SIG-M5 treated with dmso at 0.1 percent for 504 hours (cell line): ENCODE data around the gene WDR18.
"Not testable (repeated sequence)": the region's sequence is repeated elsewhere in the genome, so short reads cannot be mapped to it uniquely, and the experiment has no call there.

Experiments used
- DNase-seq: peaks from one replicate; lab custom pipeline; 2025; ENCODE audit not compliant: unreplicated experiment; lab: John Stamatoyannopoulos, UW

Gene WDR18

DNA sequence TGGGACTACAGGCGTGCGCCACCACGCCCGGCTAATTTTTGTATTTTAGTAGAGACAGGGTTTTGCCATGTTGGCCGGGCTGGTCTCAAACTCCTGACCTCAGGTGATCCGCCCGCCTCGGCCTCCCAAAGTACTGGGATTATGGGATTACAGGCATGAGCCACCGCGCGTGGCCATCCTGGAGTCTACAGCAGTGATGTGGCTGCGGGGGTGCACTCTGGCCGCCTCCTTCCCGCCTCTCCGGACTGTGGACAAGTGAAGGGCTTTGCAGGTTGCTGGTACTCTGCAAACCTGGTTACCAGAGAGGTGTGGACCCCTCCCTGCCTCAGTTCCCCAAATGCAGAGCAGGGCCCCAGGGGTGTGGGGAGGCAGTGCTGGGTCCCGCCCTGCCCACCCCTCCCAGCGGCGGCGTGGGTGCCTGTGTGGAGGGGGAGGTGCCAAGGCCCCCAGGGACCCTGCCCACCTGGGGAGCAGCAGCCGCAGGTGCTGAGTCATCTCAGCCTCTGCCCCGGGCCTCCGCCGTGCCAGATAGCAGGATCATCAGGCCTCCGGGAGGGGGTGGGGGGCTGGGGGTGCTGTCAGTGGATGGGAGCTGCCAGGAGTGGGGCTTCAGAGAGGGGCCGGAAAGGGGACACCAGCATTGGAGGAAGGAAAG lies 35.2 kb upstream of the WDR18 start:
- DNase-seq = no peak

- no peak for DNase-seq
Observed at GRCh38 chr19:950352-951066, 33.6 kb upstream of the WDR18 start.

DNA sequence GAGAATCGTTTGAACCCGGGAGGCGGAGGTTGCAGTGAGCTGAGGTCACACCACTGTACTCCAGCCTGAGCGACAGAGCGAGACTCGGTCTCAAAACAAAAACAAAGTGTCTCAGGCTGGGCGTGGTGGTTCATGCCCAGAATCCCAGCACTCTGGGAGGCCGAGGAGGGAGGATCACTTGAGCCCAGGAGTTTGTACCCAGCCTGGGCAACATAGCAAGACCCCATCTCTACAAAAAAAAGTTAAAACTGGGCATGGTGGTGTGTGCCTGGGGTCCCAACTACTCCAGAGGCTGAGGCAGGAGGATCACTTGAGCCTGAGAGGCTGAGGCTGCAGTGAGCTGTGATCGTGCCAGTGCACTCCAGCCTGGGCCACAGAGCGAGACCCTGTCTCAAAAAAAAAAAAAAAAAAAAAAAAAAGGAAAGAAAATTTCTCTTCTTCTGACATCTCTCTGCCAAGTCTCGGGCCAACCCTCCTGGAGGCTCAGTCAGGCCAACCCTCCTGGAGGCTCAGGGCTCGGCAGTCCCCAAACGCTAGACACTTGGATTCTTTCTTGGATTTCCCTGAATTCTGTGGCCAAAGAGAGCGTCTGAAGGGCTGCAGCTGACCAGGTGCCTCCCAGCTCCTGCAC lies 32.0 kb upstream of the WDR18 start:
- no peak for DNase-seq

- DNase-seq = no peak
Observed at GRCh38 chr19:952680-953444, 31.3 kb upstream of the WDR18 start.

- DNase-seq = no peak
Observed at GRCh38 chr19:953445-954271, 30.5 kb upstream of the WDR18 start.

DNA sequence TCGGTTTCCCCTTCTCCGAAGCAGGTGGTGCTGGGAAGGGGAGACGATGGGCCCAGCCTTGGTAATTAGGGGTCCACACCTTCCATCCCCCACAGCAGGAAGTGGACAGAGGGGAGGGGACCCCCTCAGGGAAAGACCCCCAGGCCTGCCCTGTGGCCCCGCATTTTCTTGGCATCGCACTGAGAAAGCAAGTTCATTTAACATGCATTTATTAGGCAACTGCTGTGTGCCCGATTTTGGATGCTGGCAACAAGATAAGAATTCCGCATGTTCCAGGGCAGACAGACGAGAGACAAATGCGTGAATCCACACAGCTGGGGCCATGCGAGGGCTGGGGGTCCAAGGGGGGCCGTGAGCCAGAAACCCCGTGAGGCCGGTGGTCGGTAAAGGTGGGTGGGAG lies 29.9 kb upstream of the WDR18 start:
- no peak for DNase-seq

DNA sequence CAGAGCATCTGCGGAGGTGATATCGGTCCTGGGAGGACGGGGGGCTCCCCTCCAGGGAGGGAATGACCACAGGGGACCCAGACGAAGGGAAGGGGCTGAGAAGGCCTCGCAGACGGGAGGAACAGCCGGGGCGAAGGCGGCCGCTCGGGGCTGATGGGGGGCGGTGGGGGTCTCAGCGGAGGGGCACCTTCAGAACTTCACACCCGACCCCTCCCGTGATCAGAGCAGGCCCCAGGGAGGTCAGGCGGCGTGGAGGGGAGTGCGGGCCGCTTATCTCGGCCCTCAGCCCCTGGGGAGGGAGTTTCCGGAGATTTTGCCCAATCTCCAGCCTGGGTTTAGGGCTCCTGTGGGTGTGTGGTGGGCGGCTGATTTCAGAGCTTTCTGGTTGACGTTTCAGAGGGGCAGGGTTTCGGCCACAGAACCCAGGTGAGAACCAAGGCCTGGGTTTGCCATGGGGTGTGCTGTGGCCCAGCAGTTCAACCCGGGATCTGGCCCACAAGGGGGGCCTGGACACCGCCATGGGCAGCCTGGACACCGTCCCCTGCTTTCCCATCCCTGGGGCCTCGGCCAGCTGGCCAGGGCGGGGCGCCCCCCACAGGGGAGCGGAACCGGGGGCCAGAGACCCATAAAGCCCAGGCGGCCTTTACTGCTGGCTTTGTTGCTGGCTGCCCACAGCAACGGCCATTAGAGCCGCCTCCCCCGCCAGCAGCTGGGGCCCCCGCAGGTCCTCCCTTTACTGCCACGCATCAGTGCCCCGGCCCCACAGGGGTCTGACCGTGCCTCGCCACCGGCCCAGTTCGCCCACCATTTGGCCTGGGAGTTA lies 29.3 kb upstream of the WDR18 start:
- no peak for DNase-seq

GRCh38 chr19:955803-956765 lies 28.1 kb upstream of the WDR18 start:
- no peak for DNase-seq

DNA sequence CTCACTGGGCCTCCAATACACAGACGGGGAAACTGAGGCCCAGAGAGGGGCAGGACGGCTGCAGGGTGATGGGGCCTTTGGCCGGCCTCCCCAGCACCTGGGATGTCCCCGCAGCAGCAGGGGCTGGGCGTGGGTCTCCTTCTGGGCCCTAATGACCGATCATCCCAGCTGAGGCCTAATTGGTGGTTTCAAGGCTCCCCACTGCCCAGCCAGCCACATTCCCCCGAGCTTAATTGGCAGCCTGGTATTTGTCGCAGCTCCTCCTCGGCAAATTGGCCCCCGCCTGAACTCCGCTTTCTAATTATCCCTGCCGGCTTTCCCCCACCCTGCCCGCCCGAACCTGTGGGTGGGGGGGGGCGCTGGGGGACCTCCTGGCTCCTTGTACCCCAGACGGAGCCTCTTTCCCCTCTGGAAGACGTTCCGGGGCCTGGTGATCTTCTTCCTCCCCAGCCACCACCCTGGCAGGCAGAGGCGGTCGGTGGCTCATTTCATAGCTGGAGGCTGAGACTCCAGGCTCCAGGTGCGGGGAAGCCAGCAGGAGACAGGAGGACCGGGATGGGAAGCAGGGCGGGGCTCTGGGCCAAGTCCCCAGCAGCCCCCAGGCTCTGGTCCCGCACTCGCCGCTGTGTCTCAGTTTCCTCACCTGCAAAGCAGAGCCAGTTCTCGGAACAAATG lies 27.2 kb upstream of the WDR18 start:
- no peak for DNase-seq

DNA sequence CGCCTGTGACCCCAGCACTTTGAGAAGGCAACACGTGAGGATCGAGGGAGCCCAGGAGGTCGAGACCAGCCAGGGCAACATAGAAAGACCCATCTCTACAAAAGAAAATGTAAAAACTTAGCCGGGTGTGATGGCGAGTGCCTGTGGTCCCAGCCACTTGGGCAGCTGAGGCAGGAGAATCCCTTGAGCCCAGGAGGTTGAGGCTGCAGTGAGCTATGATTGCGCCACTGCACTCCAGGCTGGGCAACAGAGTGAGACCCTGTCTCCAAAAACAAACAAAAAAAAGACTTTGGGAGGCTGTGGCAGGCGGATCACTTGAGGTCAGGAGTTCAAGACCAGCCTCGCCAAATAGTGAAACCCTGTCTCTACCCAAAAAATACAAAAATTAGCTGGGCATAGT lies 26.6 kb upstream of the WDR18 start:
- DNase-seq = not testable (repeated sequence)

GRCh38 chr19:958967-959855 lies 24.9 kb upstream of the WDR18 start:
- DNase-seq = peak; percentile 23

GRCh38 chr19:960020-960419 lies 24.1 kb upstream of the WDR18 start:
- no peak for DNase-seq

DNA sequence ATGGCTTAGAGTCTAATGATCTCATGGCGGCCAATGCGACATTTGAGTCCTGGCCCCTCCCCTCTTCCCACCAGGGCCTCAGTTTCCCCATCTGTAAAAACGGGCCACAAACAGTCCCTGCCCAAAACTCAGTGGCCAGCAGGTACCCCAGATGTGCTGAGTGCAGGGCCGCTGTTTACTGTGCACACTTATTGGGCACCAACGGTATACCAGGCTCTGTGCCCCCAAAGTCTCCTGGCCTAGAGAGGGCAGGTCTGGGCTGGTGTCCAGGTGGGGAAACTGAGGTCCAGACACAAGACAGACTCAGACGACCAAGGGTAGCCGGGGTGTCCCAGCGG lies 23.6 kb upstream of the WDR18 start:
- DNase-seq = no peak

- DNase-seq = no peak
Observed at GRCh38 chr19:961866-962620, 22.1 kb upstream of the WDR18 start.

- DNase-seq = no peak
Observed at GRCh38 chr19:962683-963400, 21.3 kb upstream of the WDR18 start.

DNA sequence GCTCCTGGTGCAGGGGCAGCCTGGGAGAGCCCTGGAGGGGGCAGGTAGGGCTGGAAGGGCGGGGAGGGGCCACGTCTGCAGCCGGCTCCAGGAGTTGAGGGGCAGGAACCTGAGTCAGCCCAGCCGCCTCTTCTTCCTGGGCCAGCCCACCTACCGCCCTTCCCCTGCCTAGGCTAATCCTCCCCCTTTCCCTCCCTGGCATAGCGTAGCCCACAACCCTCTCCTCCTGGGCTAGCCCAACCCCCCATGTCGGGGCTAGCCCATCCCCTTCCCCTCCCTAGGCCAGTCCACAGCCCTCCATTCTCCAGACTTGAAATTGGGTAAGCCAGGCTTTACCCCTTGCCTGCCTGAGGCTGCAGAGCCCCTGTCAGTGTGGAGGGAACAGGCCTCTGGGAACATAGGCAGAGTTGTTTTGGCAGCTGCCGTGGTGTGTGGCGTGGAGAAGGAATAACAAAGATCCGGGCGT lies 20.6 kb upstream of the WDR18 start:
- no peak for DNase-seq
